ENCODE measurements around the gene WDFY3.

The WDFY3 gene

GRCh38 chr4:84939113-84939512, 27.4 kb downstream of the WDFY3 start:
- peaks cover 0 to 40% (median 0%) of the 10 kb centered on the region in 10 experiments; a peak in 4 of 20 replicates for H3K4me1 ChIP-seq
- H3K9me3 ChIP-seq (replicated peaks in 1 of 11): peaks cover 29 to 46% (median 39%) of the 10 kb centered on the region in 11 experiments
- peaks cover 11 to 98% (median 62%) of the 10 kb centered on the region in 11 experiments; a peak in 20 of 22 replicates for H4K20me1 ChIP-seq
- H3K4me3 ChIP-seq: no peak overlapping the region
- peak overlapping the region in 2 of 11 experiments; percentile 14 to 21; a peak in 3 of 22 replicates for H3K4me2 ChIP-seq
- no peak overlapping the region for H3K9ac ChIP-seq
- H3K27me3 ChIP-seq: no peaks in the 10 kb centered on the region
- H3K27ac ChIP-seq: no peak overlapping the region
- no peak for TF ChIP-seq Cebpa-rat (IDR thresholded peaks at IDR 0.05)
- H3K36me3 ChIP-seq: peaks cover 6 to 51% (median 34%) of the 10 kb centered on the region in 11 experiments; a peak in 20 of 22 replicates

- no peak overlapping the region for H3K27ac ChIP-seq
- no peak overlapping the region for H3K4me3 ChIP-seq
These were observed 28.2 kb downstream of the WDFY3 start for GRCh38 chr4:84938316-84938715.

GRCh38 chr4:84937381-84937977, 29.0 kb downstream of the WDFY3 start:
- Histone ChIP-seq H3K4me1 (peaks cover 0 to 55% (median 0%) of the 10 kb centered on the region in 10 experiments; a peak in 6 of 20 replicates), H3K27me3 (no peaks in the 10 kb centered on the region), H3K9ac (no peak overlapping the region), H3K36me3 (peaks cover 0 to 37% (median 20%) of the 10 kb centered on the region in 11 experiments; a peak in 16 of 22 replicates), H3K4me3 (no peak overlapping the region), H3K27ac (no peak overlapping the region), H4K20me1 (peaks cover 11 to 98% (median 75%) of the 10 kb centered on the region in 11 experiments; a peak in 21 of 22 replicates), H3K4me2 (peak overlapping the region in 1 of 11 experiments; percentile 9; a peak in 1 of 22 replicates), H3K9me3 (replicated peaks in 1 of 11) (peaks cover 15 to 29% (median 23%) of the 10 kb centered on the region in 11 experiments)
- TF ChIP-seq Cebpa-rat (IDR thresholded peaks at IDR 0.05): no peak

More at GRCh38 chr4:84938316-84938715, 28.2 kb downstream of the WDFY3 start:
- H3K9me3 ChIP-seq (replicated peaks in 1 of 11): peaks cover 23 to 38% (median 31%) of the 10 kb centered on the region in 11 experiments
- H4K20me1 ChIP-seq: peaks cover 11 to 98% (median 67%) of the 10 kb centered on the region in 11 experiments; a peak in 20 of 22 replicates
- peaks cover 6 to 43% (median 29%) of the 10 kb centered on the region in 11 experiments; a peak in 20 of 22 replicates for H3K36me3 ChIP-seq
- H3K4me1 ChIP-seq: peaks cover 0 to 47% (median 0%) of the 10 kb centered on the region in 10 experiments; a peak in 4 of 20 replicates
- TF ChIP-seq Cebpa-rat (IDR thresholded peaks at IDR 0.05): no peak
- H3K9ac ChIP-seq: no peak overlapping the region
- H3K27me3 ChIP-seq: no peaks in the 10 kb centered on the region
- peak overlapping the region in 1 of 11 experiments; percentile 14; a peak in 2 of 22 replicates for H3K4me2 ChIP-seq

GRCh38 chr4:84936123-84936522, 30.4 kb downstream of the WDFY3 start:
- Histone ChIP-seq H3K9ac (no peak overlapping the region), H3K27me3 (no peaks in the 10 kb centered on the region), H3K4me3 (no peak overlapping the region), H3K36me3 (peaks cover 8 to 37% (median 19%) of the 10 kb centered on the region in 11 experiments), H3K9me3 (replicated peaks in 1 of 11) (peaks cover 3 to 16% (median 9%) of the 10 kb centered on the region in 11 experiments), H3K27ac (no peak overlapping the region), H3K4me2 (no peak overlapping the region), H3K4me1 (peaks cover 0 to 56% (median 0%) of the 10 kb centered on the region in 10 experiments; a peak in 6 of 20 replicates), H4K20me1 (peaks cover 15 to 100% (median 88%) of the 10 kb centered on the region in 11 experiments; a peak in 21 of 22 replicates)
- no peak for TF ChIP-seq Cebpa-rat (IDR thresholded peaks at IDR 0.05)

- Histone ChIP-seq H3K36me3 (peaks cover 36 to 57% (median 47%) of the 10 kb centered on the region in 11 experiments), H3K4me1 (peaks cover 0 to 34% (median 0%) of the 10 kb centered on the region in 10 experiments; a peak in 6 of 20 replicates), H3K27me3 (no peaks in the 10 kb centered on the region; a peak in 1 of 22 replicates), H3K27ac (no peak overlapping the region), H4K20me1 (peaks cover 12 to 100% (median 70%) of the 10 kb centered on the region in 11 experiments; a peak in 21 of 22 replicates), H3K9ac (no peak overlapping the region), H3K9me3 (replicated peaks in 1 of 11) (peaks cover 11 to 27% (median 20%) of the 10 kb centered on the region in 11 experiments; a peak in 18 of 22 replicates), H3K4me3 (no peak overlapping the region), H3K4me2 (peak overlapping the region in 2 of 11 experiments; percentile 22 to 48; a peak in 3 of 22 replicates)
- no peak for TF ChIP-seq Cebpa-rat (IDR thresholded peaks at IDR 0.05)
These were observed 34.0 kb downstream of the WDFY3 start for GRCh38 chr4:84932462-84932861.

- no peak overlapping the region for H3K4me2 ChIP-seq
- no peaks in the 10 kb centered on the region; a peak in 1 of 22 replicates for H3K27me3 ChIP-seq
- no peak overlapping the region for H3K27ac ChIP-seq
- H3K36me3 ChIP-seq: peaks cover 39 to 61% (median 51%) of the 10 kb centered on the region in 11 experiments
- H3K9me3 ChIP-seq (replicated peaks in 1 of 11): peaks cover 11 to 27% (median 22%) of the 10 kb centered on the region in 11 experiments; a peak in 18 of 22 replicates
- H3K9ac ChIP-seq: no peak overlapping the region
- H3K4me1 ChIP-seq: peaks cover 0 to 29% (median 0%) of the 10 kb centered on the region in 10 experiments; a peak in 6 of 20 replicates
- no peak for TF ChIP-seq Cebpa-rat (IDR thresholded peaks at IDR 0.05)
- peaks cover 8 to 100% (median 69%) of the 10 kb centered on the region in 11 experiments; a peak in 21 of 22 replicates for H4K20me1 ChIP-seq
- H3K4me3 ChIP-seq: no peak overlapping the region
These were observed 34.5 kb downstream of the WDFY3 start for GRCh38 chr4:84931961-84932360.

- Histone ChIP-seq H3K9me3 (replicated peaks in 1 of 11) (peaks cover 11 to 27% (median 22%) of the 10 kb centered on the region in 11 experiments; a peak in 18 of 22 replicates), H3K36me3 (peaks cover 39 to 65% (median 52%) of the 10 kb centered on the region in 11 experiments), H3K4me1 (peaks cover 0 to 29% (median 0%) of the 10 kb centered on the region in 10 experiments; a peak in 6 of 20 replicates), H3K4me2 (no peak overlapping the region), H3K27ac (no peak overlapping the region), H3K9ac (no peak overlapping the region), H3K4me3 (no peak overlapping the region), H3K27me3 (no peaks in the 10 kb centered on the region; a peak in 1 of 22 replicates), H4K20me1 (peaks cover 4 to 100% (median 62%) of the 10 kb centered on the region in 11 experiments; a peak in 20 of 22 replicates)
- TF ChIP-seq Cebpa-rat (IDR thresholded peaks at IDR 0.05): no peak
These were observed 35.2 kb downstream of the WDFY3 start for GRCh38 chr4:84931274-84931673.

- Histone ChIP-seq H3K4me3 (no peak overlapping the region), H3K27me3 (no peaks in the 10 kb centered on the region; a peak in 1 of 22 replicates), H3K9me3 (replicated peaks in 1 of 11) (peaks cover 11 to 27% (median 22%) of the 10 kb centered on the region in 11 experiments; a peak in 18 of 22 replicates), H3K27ac (no peak overlapping the region), H3K4me1 (peaks cover 0 to 22% (median 0%) of the 10 kb centered on the region in 10 experiments; a peak in 6 of 20 replicates), H3K4me2 (no peak overlapping the region), H4K20me1 (peaks cover 4 to 100% (median 50%) of the 10 kb centered on the region in 11 experiments; a peak in 19 of 22 replicates), H3K9ac (no peak overlapping the region), H3K36me3 (peaks cover 39 to 90% (median 60%) of the 10 kb centered on the region in 11 experiments)
- TF ChIP-seq Cebpa-rat (IDR thresholded peaks at IDR 0.05): no peak
These were observed 38.4 kb downstream of the WDFY3 start for GRCh38 chr4:84928089-84928488.
